ENCODE measurements around the gene LCOR. TPM values are rescaled to one million over a fixed set of nuclear protein-coding genes. Genes with fewer than 3 reads are reported as not detected.
A peak's percentile ranks its signal among the peaks of the same experiment; 100 is the strongest.

LCOR gene
- total RNA-seq, 2 donors from 2014 or later = 36.9 to 43.3 TPM

GRCh38 chr10:97023401-97024167 lies 191.5 kb downstream of the LCOR start:
- H3K4me1 Mint-ChIP-seq = peaks cover 12% of the 10 kb centered on the region
- 88 to 90% methylated on average over 10 to 14 of the region's 14 CpGs for WGBS, 2 experiments (ENCODE audit: insufficient coverage in 1 of 2, insufficient read length in 1 of 2)
- no peaks in the 10 kb centered on the region for H3K27me3 Mint-ChIP-seq (ENCODE audit: insufficient read depth)
- no peaks in the 10 kb centered on the region for H3K36me3 Mint-ChIP-seq (ENCODE audit: low read depth)
- no peak overlapping the region for H3K4me3 Mint-ChIP-seq
- H3K9me3 Mint-ChIP-seq = no peaks in the 10 kb centered on the region
- no peak overlapping the region for H3K27ac Mint-ChIP-seq
- H3K9me3 ChIP-seq (ENCODE audit: control insufficient read depth, low read length) = no peaks in the 10 kb centered on the region
- no peaks in the 10 kb centered on the region for H3K4me1 ChIP-seq (ENCODE audit: control insufficient read depth, insufficient read depth, low read length)
- H3K4me3 ChIP-seq (ENCODE audit: low read length) = no peak overlapping the region
- TF ChIP-seq CTCF (conservative IDR thresholded peaks at IDR 0.05) = no peak
- DNase-seq = no peak
- no peaks in the 10 kb centered on the region for H3K36me3 ChIP-seq (ENCODE audit: control insufficient read depth, insufficient read depth, low read length)
- no peak overlapping the region for H3K9ac ChIP-seq (ENCODE audit: extremely low read depth, low read length, poor library complexity, severe bottlenecking)
- no peaks in the 10 kb centered on the region for H3K27me3 ChIP-seq (ENCODE audit: control insufficient read depth, insufficient read depth, low read length, poor library complexity, severe bottlenecking)
- no peak overlapping the region for H3K27ac ChIP-seq (ENCODE audit: low read depth, low read length)

GRCh38 chr10:97024168-97025073 lies 192.3 kb downstream of the LCOR start:
- H3K36me3 Mint-ChIP-seq (ENCODE audit: low read depth) = no peaks in the 10 kb centered on the region
- Histone ChIP-seq H3K9me3 (ENCODE audit: control insufficient read depth, low read length) (no peaks in the 10 kb centered on the region), H3K27me3 (ENCODE audit: control insufficient read depth, insufficient read depth, low read length, poor library complexity, severe bottlenecking) (no peaks in the 10 kb centered on the region), H3K27ac (ENCODE audit: low read depth, low read length) (no peak overlapping the region), H3K4me3 (ENCODE audit: low read length) (no peak overlapping the region), H3K4me1 (ENCODE audit: control insufficient read depth, insufficient read depth, low read length) (no peaks in the 10 kb centered on the region), H3K9ac (ENCODE audit: extremely low read depth, low read length, poor library complexity, severe bottlenecking) (no peak overlapping the region), H3K36me3 (ENCODE audit: control insufficient read depth, insufficient read depth, low read length) (no peaks in the 10 kb centered on the region)
- H3K27ac Mint-ChIP-seq = no peak overlapping the region
- H3K4me3 Mint-ChIP-seq = no peak overlapping the region
- no peak for TF ChIP-seq CTCF (conservative IDR thresholded peaks at IDR 0.05)
- H3K27me3 Mint-ChIP-seq (ENCODE audit: insufficient read depth) = no peaks in the 10 kb centered on the region
- H3K9me3 Mint-ChIP-seq = no peaks in the 10 kb centered on the region
- H3K4me1 Mint-ChIP-seq = peaks cover 12% of the 10 kb centered on the region
- no peak for DNase-seq
- whole genome bisulfite sequencing, 2 experiments (ENCODE audit: insufficient coverage in 1 of 2, insufficient read length in 1 of 2) = 89 to 100% methylated on average over 3 to 12 of the region's 13 CpGs

GRCh38 chr10:97025613-97026242 lies 193.6 kb downstream of the LCOR start:
- no peak overlapping the region for H3K4me3 ChIP-seq (ENCODE audit: low read length)
- H3K27me3 ChIP-seq (ENCODE audit: control insufficient read depth, insufficient read depth, low read length, poor library complexity, severe bottlenecking) = no peaks in the 10 kb centered on the region
- no peaks in the 10 kb centered on the region for H3K9me3 ChIP-seq (ENCODE audit: control insufficient read depth, low read length)
- no peaks in the 10 kb centered on the region for H3K4me1 ChIP-seq (ENCODE audit: control insufficient read depth, insufficient read depth, low read length)
- Mint-ChIP-seq H3K27me3 (ENCODE audit: insufficient read depth) (no peaks in the 10 kb centered on the region), H3K27ac (no peak overlapping the region), H3K4me1 (peaks cover 6% of the 10 kb centered on the region), H3K36me3 (ENCODE audit: low read depth) (no peaks in the 10 kb centered on the region), H3K9me3 (no peaks in the 10 kb centered on the region), H3K4me3 (no peak overlapping the region)
- 43 to 71% methylated on average over 1 to 9 of the region's 9 CpGs for WGBS, 2 experiments (ENCODE audit: insufficient coverage in 1 of 2, insufficient read length in 1 of 2)
- H3K27ac ChIP-seq (ENCODE audit: low read depth, low read length) = no peak overlapping the region
- peak; percentile 84 for DNase-seq
- H3K36me3 ChIP-seq (ENCODE audit: control insufficient read depth, insufficient read depth, low read length) = no peaks in the 10 kb centered on the region
- TF ChIP-seq CTCF (conservative IDR thresholded peaks at IDR 0.05) = peak; percentile 89
- H3K9ac ChIP-seq (ENCODE audit: extremely low read depth, low read length, poor library complexity, severe bottlenecking) = no peak overlapping the region

All from endodermal cell (in vitro differentiated cells).